NCI-H2227 (cell line): ENCODE results near the gene ARF3.
A peak's percentile ranks its signal among the peaks of the same experiment; 100 is the strongest.
"Not testable (repeated sequence)": the region's sequence is repeated elsewhere in the genome, so short reads cannot be mapped to it uniquely, and the experiment has no call there.

Source experiments
- DNase-seq: peaks from one replicate; lab custom pipeline; 2025; ENCODE audit not compliant: unreplicated experiment; lab: John Stamatoyannopoulos, UW

The ARF3 gene

GRCh38 chr12:48932878-48933277 is 24.4 kb downstream of the ARF3 start:
- no peak for DNase-seq

- no peak for DNase-seq
Measured at GRCh38 chr12:48930475-48930874, 26.8 kb downstream of the ARF3 start.

- no peak for DNase-seq
Measured at GRCh38 chr12:48929551-48929950, 27.7 kb downstream of the ARF3 start.

- DNase-seq, result no peak
Measured at GRCh38 chr12:48927261-48927660, 30.0 kb downstream of the ARF3 start.

DNA sequence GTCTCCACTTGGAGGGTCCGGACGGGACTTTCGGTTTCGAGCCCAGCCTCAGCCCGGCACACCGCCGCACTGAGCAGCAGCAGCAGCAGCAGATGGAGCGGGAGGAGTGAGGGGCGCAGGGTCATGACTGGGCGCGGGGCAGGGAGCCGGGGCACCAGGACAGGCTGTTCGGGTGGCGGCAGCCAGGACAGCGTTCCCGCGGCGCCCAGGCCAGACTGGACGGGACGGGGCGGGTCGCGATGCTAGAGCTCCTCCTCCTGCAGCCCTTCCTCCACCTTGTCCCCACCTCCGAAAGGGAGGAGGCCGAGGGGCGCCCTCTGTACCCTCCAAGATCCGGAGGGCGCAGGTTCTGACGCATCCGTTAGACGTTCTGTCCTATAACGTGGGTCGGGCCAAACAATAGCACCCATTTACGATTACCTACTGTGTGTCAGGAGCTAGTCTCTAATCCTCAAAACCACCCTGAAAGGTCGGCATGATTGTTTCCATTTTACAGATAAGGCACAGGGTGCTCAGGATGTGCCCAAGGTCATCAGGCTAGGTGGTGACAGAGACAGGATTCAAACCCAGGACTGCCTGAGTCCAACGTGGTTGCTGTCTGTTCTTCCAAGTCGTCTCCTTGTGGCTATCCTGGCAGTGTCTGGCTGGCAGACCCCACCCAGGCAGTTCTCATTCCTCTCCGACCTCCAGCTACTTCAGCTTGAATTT is 31.8 kb downstream of the ARF3 start, which contains the start of gene FKBP11:
Gene FKBP11 (minus strand): TSS at position 189 of the 708 bp plus-strand sequence. CDS start 64 bp downstream, at position 125.
- DNase-seq, result no peak

- DNase-seq, result no peak
Measured at GRCh38 chr12:48924617-48925303, 32.5 kb downstream of the ARF3 start.

DNA sequence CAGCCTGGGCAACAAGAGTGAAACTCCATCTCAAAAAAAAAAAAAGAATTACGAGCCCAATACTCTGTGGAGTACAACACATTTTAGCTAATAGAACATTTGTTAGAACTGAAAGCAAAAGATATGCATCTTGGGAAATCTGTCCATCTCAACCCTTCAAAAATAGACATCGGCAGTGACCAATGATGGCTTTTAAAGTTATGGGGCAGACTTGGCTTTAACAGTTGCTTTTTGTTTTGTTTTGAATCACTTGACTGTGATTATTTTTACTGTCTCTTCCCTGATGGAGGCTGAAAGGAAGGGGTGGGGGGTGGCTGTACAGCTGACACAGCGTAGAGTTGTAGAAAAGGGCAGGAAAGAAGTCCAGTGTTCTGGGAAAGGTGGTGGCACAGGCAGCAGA is 34.2 kb downstream of the ARF3 start:
- DNase-seq, result no peak

- DNase-seq, result no peak
Measured at GRCh38 chr12:48917857-48918537, 39.3 kb downstream of the ARF3 start.

GRCh38 chr12:48910196-48910595 is 47.1 kb downstream of the ARF3 start:
- no peak for DNase-seq

- DNase-seq, result not testable (repeated sequence)
Measured at GRCh38 chr12:48909698-48910097, 47.6 kb downstream of the ARF3 start.

GRCh38 chr12:48907245-48907644 is 50.0 kb downstream of the ARF3 start:
- DNase-seq, result no peak

DNA sequence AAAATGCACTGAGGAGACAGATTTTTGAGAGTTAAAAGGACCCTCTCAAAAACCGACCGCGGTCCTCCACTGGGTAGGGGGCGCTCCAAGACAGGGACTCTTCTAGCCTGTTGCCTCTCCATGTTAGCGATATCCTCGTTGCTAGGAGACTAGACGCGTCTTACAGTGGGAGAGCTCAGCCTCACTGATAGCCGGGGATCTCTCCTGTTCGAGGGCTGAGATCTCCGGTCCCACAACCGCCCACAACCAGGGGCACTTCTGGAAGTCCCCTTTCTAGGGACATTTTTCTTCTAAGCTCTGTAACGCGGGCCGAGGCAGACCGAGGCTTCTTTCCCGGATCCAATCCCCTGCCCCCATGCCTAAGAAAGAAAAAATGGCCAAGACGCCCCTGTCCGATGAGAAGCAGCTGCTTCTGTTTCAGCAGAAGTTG is 53.3 kb downstream of the ARF3 start:
- DNase-seq, result peak; percentile 51

- no peak for DNase-seq
Measured at GRCh38 chr12:48903363-48903981, 53.8 kb downstream of the ARF3 start.

DNA sequence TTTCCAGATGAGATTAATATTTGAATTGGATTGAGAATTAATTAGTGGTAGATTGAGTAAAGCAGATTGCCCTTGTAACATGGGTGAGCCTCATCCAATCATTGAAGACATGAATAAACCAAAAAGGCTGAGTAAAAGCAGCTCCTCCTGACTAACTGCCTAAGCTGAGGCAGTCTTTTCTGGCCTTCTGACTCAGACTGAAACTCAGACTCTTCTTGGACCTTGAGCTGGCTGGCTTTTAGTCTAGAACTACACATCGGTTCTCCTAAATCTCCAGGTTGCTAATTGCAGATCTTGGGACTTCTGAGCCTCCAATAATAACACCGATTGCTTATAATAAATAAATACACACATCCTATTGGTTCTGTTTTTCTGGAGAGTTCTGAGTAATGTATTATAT is 56.0 kb downstream of the ARF3 start:
- no peak for DNase-seq

- no peak for DNase-seq
Measured at GRCh38 chr12:48899651-48900050, 57.6 kb downstream of the ARF3 start.

DNA sequence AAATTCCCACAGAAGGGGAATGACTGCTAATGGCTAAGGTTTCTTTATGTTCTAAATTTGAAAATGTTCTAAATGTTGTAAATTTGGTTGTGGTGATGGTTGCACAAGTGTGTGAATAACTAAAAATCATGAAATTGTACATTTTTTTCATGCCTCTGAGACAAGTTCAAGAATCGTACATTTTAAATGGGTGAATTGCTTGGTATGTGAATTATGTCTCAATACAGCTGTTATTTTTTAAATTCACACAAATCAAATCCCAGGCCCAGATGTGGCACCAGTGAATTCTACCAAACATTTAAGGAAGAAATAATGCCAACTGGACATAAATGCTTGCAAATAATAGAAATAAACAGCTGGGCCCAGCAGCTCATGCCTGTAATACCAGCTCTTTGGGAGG is 63.0 kb downstream of the ARF3 start:
- DNase-seq, result no peak

- peak; percentile 86 for DNase-seq
Measured at GRCh38 chr12:48890657-48891418, 66.4 kb downstream of the ARF3 start.

GRCh38 chr12:48889679-48890078 is 67.6 kb downstream of the ARF3 start:
- DNase-seq, result no peak
